HT1080 (cell line): Measurements from ENCODE around the gene DRGX. TPM values are rescaled to one million over a fixed set of nuclear protein-coding genes. Genes with fewer than 3 reads are reported as not detected.

Experiments
- DNase-seq: peaks from one replicate; pipeline ENCODE4 v3.0.0-alpha.2; 2015; ENCODE audit warnings: low read depth
- total RNA-seq: library from RNA; depleted of rRNA; stranded (reverse); fragments of >200 nt; shearing (Covaris generic); gene quantifications from 2 replicates; pipeline ENCODE4 v1.2.3, GENCODE V29; 2014

DRGX gene
- total RNA-seq, 1 experiment from 2014 or later = not detected

GRCh38 chr10:49363309-49364031, 32.4 kb downstream of the DRGX start:
- no peak for DNase-seq

- DNase-seq = no peak
Measured at GRCh38 chr10:49362596-49363260, 33.2 kb downstream of the DRGX start.

GRCh38 chr10:49361735-49362568, 33.9 kb downstream of the DRGX start:
- no peak for DNase-seq

DNA sequence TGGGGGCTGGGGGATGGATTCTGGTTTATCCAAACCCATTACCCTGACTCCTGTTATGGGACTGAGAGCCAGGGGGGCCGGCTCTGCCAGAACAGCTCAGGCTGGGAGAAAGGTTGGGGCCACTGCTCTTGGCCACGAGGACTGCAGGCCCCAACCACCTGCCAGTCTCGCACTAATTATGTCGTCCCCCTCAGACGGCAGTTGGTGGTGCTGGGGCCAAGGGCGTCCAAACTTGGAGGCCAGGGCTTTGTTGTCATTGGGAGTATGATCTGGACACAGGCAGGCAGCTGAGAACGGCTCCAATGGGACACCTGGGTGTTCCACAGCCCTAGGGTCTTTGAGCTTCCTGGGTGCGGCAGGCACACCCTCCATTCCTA, 34.7 kb downstream of the DRGX start:
- no peak for DNase-seq

- no peak for DNase-seq
Measured at GRCh38 chr10:49360271-49361177, 35.4 kb downstream of the DRGX start.

DNA sequence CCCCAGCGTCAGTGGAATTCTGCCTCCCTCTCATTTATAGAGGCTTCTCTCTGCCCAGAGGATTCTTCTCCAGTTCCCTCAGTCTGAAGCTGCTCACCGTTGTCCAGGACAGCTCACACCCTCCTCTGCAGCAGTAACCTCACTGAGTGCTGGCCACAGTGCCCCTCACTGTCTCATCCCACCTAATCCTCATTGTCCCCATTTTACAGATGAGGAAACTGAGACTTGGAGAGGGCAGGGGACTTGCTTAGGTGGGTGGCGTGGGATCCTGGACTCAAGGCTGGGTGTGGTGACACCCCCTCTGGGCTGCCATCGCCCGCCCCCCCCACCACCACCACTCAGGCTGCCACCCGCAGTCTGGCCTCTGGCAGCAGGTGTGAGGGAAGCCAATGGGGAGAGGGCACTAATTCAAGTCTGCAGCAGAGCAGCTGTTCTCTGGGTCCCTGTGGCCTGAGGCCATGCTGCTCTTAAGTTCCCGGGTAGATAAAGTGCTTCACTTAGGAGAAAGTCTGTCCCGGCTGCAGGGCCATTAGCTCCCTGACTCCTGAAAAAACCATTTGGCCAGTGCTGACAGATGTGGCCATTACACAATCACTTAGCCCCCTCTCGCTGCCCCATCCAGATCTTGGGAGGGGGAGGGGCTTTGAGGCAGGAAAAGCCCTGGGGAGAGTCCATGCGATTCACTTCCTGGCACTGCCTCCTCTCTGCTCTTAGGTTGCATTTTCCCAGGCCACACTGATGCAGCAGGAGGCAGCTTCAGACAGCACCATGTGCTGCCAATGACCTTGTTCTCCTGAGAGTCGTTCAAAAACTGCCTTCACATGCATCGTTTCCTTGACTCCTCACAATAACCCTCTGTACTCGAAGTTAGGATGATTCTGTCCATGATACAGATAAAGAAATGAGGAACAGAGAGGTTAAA, 36.3 kb downstream of the DRGX start:
- DNase-seq = peak; percentile 73

- DNase-seq = no peak
Measured at GRCh38 chr10:49357910-49358309, 38.0 kb downstream of the DRGX start.

DNA sequence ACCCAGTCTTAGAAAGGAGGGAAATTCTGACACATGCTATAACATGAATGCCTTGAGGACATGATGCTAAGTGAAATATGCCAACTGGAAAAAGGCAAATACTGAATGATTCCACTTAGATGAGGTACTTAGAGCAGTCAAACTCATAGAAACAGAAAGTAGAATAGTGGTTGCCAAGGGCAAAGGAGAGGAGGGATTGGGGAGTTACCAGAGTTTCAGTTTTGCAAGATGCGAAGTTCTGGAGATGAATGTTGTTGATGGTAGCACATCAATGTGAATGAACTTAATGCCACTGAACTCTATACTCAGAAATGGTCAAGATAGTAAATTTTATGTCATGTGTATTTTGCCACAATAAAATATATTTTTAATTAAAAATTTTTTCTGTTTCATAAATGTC, 38.9 kb downstream of the DRGX start:
- DNase-seq = no peak

GRCh38 chr10:49356181-49356580, 39.7 kb downstream of the DRGX start:
- no peak for DNase-seq

- no peak for DNase-seq
Measured at GRCh38 chr10:49355221-49355620, 40.7 kb downstream of the DRGX start.

GRCh38 chr10:49354593-49354992, 41.3 kb downstream of the DRGX start:
- no peak for DNase-seq

GRCh38 chr10:49353895-49354566, 41.9 kb downstream of the DRGX start:
- no peak for DNase-seq

- DNase-seq = no peak
Measured at GRCh38 chr10:49353026-49353894, 42.6 kb downstream of the DRGX start.

DNA sequence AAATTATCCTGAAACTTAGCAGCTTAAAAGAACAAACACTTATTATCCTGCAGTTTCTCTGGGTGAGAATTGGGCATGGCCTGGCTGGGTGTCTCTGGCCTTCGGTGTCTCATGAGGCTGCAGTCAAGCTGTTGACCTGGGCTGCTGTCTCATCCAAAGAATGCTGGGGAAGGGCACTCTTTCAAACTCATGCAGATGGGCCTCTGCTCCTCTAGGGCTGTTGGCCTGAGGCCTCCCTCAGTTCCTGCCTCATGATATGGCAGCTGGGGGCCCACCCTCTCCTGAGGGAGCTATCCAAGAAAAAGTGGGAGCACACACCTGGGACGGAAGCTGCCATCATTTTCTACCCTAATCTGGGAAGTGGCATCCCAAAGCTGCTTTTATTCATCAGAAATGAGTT, 43.6 kb downstream of the DRGX start:
- no peak for DNase-seq

- DNase-seq = no peak
Measured at GRCh38 chr10:49351669-49352068, 44.2 kb downstream of the DRGX start.

- DNase-seq = no peak
Measured at GRCh38 chr10:49350846-49351532, 44.9 kb downstream of the DRGX start.

- DNase-seq = no peak
Measured at GRCh38 chr10:49350138-49350537, 45.8 kb downstream of the DRGX start.

GRCh38 chr10:49349390-49349789, 46.5 kb downstream of the DRGX start:
- DNase-seq = no peak
